Activated naive CD8-positive, alpha-beta T cell treated with anti-CD3 and anti-CD28 coated beads, Interleukin-2, amount 50 U/mL, for 16 hours (primary cell): ENCODE measurements around the gene RAB31.

Source experiments
- DNase-seq: peaks from one replicate; pipeline ENCODE4 v3.0.0-alpha.2; 2020; ENCODE audit warnings: low read depth, low spot score

Gene RAB31

DNA sequence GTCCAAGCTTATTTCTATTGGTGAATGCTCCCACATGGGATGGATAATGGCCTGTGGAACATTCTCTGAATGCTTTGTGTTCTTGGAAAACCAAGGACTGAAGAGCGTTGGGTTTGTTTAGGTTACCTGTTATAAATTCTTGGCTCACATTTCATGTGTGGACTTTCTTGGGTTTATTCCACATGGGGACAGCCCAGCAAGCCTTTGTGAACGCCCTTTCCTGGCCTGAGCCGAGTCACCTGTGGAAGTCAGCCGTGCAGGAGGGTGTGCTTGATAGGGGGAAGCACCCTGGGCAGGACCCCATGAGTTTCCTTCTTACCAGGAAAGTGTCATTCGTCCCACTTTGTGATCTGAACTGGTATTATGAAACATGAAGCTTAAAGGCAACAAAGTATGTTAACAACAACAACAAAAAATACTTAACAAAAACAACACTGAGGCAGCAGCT lies 4.1 kb downstream of the RAB31 start:
- DNase-seq, result no peak

DNA sequence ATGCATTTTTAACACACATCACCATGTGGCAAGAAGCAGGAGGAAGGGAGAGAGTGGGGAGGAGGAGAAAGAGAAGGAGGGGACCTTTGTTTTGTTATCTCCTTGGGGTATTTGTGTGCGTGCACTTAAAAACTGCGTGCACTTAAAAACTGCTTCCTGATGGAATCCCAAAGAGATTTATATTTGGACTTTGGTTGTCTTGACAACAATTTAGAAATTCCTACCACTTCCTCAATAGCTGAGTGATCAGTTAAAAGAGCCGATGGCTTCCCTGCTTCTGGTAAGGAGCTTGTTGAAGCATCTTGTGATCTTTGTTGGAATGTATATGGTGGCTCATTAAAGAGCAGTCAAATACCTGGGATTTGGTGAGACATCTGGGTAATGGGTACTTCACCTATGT lies 4.5 kb downstream of the RAB31 start:
- no peak for DNase-seq

DNA sequence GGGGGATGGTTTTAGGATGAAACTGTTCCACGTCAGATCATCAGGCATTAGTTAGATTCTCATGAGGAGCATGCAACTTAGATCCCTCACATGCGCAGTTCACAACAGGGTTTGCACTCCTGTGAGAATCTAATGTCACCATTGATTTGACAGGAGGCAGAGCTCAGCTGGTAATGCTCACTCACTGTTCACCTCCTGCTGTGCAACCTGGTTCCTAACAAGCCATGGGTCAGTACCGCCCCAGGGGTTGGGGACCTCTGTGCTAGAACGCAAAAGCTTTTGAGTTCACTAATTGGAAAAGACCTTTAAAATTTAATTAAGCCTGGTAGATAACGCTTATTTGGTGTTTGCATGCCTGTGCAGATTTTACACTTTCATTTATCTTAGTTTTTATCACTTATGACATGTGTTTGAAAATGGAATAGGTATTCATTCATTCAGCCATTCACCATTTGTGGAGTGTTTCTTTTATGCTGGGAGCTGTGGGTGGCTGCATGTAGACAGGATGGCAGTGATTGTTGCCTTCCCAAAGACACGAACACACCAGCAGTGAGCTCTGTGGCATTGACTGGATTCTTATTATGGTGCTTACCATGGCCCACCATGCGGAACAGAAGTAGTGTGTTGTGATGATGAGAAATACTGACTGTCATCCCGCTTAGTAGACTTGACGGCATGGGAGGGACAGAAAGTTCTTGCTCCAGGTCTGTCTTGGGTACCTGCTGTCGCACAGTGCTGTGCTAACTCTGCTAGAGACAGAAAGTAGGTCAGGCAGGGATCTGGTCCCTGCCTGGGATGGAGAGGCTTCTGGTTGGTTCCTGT lies 6.4 kb downstream of the RAB31 start:
- no peak for DNase-seq

DNA sequence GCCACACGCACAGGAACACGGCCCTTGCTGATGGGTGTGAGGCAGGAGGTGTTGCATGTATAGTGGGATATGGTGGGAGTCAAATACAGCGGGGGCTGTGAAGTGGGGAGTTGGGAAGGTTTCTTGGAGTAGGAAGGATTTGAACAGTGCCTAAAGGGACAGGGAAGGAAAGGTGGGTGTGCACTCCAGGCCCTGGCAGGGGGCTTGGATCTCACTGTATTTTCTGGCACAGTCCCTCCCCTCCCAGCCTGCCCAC lies 6.9 kb downstream of the RAB31 start:
- no peak for DNase-seq

DNA sequence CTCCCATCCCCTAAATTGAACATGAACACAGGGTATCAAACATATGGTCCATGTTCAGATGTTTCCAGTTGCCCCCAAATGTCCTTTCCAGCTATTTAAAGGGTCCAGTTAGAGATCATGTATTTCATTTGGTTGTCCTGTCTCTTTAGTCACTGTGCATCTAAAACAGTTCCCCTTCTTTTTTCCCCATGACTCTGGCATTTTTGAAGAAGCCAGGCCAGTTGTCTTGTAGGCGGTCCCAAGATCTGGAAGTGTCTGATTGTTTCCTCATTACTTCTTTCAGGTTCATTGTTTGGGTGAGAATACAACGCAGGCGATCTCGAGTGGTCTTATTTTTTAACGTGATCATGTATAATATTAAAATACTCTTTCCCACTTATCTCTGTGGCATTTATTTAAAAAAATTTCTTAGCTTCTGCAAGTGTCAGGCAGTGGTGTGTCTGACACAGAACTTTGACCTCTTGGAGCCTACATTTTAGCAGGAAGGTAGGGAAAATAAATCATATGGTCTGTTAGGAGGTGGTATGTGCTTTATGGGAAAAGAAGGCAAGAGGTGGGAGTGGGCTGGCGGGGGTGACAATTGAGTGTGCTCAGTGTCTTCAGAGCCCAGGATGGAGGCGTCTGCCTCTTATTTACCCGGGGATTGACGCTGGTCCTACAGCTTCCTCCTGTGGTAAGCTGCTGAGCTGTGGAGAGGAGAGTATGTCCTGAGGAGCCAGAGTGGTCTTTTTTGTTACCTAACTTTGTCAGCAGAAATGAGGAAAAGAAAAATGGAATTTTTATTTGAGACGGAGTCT lies 8.1 kb downstream of the RAB31 start:
- no peak for DNase-seq

DNA sequence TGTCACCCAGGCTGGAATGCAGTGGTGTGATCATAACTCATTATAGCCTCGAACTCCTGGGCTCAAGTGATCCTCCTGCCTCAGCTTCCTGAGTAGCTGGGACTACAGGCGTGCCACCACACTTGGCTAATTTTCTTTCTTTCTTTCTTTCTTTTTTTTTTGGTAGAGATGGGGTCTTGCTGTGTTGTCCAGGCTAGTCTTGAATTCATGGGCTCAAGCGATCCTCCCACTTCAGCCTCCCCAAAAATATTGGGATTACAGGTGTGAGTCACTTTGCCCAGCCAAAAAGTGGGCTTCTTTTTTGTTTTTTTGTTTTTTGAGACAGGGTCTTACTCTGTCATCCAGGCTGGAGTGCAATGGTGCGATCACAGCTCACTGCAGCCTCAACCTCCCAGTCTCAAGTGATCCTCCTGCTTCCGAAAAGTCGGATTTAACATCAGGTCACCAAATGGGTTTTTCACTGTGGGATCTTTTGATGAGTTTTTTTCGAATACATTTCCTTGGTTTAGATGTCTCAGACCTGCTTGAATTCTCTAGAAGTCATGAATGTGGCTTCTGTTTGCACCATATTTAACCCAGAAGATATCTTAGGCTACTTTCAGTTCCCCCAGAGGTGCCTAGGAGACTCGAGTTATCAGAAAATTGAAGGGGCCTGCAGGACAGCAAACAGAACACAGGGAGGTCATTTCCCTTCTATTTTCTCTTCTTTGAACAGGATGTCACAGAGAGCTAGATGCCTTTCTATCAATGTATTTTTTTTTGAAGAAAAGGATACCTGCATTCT lies 8.9 kb downstream of the RAB31 start:
- no peak for DNase-seq

DNA sequence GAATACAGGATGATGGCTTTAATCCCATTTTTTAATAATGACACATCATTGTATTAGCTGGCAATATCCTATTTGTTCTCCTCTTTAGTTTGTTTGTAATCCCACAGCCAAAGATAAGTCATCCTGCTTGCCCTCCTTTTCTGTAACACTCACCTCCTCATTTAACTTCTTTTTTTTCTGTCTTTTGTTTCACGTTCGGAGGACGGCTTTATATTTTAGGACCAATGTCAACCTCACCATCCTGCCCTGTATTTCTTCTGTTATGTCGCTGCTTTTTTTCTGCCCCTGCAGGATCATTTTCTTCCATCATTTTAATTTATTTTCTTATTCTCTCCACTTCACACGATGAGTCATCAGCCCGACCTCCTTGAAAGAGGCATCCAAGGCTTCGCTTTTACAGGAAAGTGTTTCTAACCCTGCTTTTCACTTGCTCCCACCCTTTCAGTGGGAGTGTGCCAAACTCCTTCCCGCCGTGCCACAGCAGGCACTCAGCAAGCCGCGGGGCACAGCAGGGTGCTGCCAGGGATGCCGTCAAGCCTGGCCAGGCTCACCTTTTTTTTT lies 11.4 kb downstream of the RAB31 start:
- DNase-seq, result no peak

DNA sequence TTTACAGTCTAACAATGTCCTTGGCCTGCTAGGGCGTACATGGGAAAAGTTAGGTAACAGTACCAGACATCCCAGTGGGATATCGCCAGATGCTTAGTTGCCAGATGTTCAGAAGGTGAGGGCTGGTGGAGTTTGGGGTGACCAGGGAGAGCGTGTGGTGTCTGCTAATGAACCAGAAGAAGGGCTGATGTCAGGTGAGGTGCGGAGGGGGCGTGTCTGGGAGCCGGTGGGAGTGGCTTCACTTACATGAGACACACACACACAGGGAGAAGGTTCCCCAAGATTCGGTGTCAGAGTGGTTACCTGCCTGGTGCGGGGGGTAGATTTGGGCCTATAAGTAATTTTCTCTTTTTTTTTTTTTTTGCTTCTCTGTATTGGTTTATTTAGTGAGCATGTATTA lies 12.2 kb downstream of the RAB31 start:
- DNase-seq, result no peak

DNA sequence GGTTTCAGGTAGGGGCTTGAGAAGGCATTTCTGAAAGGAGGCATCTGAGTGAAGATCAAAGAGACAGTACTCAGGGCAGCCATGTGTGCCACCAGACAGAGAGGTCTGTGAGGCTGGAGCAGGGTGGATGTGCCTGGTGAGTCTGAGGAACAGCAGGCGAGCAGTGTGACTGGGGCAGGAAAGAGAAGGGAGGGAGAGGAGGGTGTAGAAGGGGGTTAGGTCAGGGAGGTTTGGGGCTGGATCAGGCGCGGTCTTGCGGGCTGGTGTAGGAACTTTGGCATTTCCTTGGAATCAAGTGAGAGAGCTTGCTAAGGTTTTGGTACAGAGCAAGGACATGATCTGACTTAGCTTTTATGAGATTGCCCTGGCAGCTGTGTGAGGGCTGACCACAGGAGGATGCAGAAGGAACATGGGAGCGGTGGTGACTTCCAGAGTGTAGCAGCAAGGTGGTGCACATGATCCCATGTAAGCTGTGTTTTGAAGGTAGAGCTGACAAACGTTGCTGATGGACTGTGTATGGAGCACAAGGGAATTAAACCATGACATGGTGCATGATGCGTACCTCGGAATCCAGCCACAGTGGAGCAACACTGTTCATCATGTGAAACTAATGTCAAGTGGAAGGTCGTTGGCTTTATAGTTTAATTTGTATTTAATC lies 13.9 kb downstream of the RAB31 start:
- DNase-seq, result no peak

DNA sequence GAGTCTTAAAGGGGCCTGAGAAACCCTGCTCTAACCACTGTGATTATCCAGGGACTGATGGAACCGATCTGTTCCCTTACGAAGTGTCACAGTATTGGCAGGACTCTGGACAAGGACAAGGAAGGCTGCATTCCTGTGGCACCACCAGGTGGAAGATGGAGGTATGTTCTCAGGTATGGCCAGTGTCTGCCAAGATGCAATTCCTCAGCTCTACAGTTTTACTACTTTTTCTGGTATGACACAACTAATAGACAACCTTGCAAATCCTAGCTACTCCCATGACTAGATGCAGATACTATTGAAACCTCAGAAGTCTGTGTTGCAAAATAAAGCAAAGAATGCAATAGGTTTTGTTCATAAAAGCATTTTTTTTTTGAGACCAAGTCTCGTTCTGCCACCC lies 14.6 kb downstream of the RAB31 start:
- no peak for DNase-seq

DNA sequence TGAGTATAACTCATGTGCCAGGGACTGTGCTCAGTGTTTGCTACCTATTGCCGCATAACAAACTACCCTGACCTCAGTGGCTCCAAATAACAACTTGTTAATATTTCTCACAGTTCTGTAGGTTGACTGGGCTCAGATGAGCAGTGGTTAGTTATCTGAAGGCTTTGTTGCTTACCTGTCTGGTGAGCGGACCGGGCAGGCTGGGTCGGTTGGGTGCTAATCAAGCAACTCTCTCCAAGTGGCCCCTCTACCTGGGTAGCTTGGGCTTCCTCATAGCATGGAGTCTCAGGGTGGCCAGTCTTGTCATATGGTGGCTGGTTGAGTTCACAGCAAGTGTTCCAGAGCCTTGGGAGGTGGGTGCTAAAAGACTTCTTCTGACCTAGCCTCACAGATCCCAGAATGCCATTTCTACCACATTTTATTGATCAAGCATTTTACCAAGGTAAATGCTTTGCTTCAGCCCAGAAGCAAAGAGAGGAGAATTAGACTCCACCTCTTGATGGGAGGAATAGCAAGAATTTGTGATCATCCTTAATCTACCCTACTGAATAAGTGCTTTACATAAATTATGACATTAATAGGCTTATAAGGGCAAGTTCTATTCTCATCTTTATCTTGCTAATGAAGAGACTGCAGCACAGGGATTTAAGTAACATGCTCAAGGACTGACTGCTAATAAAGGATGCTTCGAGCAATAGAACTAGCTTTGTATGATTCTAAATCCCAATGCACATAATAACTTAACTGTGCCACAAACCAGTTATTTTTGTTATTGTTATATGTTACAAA lies 16.9 kb downstream of the RAB31 start:
- no peak for DNase-seq

DNA sequence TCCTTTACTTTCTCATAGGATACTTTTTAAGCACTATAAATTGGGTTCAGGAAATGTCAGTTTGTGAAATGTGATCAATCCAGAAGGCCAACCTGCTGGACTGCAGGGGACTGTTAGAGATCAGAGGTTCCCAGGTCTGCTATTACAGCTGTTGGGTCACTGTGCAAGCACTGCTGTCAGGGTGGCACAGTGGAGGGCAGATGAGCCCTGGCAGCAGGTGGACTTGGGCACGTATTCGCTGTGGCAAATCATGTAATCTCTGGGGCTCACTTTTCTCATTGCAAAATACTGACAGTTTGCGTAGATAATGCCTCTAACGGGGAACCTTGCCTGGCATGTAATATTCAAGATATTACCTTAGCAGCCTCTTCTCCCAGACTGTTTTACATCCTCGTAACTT lies 18.1 kb downstream of the RAB31 start:
- DNase-seq, result no peak

DNA sequence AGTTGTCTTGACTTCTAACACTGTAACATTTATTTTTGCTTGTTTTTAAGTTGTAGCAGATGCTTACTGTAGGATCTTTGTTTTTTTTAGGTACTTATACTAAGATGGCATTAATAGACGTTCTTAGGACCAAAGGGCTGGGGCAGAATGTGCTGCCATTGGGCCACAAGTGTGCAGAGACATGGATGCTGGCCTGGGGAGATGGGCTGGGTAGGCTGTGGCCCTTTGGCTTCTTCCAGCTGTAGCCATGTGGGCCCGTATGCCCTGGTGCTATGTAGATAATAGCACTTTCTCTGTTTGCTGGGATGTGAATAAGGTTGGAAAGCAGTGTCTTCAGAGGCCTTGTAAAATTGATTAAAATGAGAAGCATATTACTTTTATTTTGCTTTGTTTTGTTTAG lies 18.8 kb downstream of the RAB31 start:
- no peak for DNase-seq

DNA sequence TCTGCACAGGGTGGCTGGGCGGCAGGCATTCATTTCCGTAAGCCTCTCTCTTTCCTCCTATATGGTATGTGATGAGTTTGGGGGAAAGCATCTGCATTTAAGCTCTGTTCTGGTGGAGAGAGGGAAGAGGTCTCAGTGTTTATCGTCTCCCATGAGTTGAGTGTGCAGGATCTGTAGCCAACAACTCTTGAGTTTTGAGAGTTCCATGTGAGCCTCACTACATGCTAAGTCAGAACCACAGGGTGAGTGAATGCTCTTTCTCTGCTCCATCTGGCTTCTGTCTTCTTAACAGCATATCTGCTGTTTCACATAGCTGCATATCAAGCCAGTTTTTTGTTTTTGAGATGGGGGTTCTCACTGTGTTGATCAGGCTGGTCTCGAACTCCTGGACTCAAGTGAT lies 22.7 kb downstream of the RAB31 start:
- DNase-seq, result no peak

DNA sequence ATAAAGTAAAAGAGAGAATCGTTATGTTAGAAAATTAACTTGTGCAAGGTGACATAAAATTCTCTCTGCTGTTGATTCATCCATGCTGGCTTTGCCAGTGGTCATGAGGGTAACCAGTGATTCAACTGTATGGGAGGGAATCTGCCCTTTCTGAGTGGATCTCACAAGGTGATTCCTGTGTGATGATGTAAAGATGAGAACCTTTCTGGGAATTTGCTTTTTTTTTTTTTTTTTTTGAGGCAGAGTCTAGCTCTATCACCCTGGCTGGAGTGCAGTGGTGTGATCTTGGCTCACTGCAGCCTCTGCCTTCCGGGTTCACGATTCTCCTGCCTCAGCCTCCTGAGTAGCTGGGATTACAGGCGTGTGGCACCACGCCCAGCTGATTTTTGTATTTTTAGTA lies 23.3 kb downstream of the RAB31 start:
- no peak for DNase-seq

DNA sequence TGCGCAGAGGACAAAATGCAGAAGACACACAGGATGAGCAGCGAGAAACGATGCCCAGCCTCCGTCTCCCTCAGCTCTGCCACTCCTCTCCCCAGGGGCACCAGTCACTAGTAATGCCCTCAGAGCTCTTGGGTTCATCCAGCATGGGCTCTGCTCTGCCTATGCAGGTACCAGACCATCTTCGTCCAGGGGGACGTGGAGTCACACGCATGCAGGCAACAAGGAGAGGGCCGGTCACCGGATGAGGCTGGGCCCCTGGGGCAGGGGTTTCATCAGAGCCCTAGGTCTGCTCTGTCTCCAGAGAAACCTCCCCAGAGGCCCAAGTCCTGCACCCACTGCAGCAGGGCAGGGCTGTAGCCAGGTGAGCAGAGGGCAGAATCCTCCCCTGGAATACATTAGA lies 23.9 kb downstream of the RAB31 start:
- DNase-seq, result no peak

DNA sequence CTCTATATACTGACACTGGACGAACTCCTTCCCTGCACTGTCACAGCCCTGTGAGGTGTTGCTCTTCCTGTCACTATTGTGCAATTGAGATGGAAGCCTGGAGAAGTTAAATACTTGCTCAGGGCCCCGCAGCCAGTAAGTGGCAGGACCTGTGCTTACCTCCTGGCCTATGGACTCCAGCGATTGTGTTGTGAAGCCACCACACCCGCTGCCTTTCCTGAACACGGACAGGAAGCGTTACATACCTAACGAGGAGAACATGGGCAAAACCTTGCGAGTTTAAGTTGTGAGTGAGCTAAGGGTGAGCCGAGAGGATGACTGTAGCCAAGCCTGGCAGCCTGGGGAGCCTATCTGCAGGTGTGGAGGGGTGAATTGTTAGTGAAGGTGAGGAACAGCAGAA lies 26.1 kb downstream of the RAB31 start:
- no peak for DNase-seq

DNA sequence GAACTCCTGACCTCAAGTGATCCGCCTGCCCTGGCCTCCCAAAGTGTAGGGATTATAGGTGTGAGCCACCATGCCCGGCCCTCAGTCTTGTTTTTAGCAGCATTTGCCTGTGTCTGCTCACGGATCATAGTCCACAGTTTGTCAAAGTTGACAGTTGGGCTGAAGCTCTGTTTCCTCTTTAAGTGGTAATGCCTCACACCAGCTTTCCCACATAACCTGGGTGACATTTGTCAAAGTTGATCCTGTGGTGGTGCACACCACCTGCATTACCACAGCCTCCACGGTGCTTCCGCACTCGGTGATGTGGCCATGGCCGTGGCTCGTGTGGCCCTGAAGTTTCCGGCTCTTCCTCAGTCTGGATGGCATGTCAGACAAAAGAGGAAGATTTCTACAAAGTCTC lies 27.1 kb downstream of the RAB31 start:
- DNase-seq, result no peak

DNA sequence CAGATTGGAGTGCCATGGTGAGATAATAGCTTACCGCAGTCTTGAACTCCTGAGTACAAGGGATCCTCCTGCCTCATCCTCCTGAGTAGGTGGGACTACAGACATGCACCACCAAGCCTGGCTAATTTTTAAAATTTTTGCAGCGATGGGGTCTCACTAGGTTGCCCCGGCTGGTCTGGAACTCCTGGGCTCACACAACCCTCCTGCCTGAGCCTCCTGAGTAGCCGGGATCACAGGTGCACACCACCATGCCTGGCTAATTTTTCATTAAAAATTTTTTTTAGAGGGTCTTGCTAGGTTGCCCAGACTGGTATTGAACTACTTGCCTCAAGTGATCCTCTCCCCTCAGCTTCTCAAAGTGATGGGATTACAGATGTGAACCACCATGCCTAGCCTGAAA lies 27.8 kb downstream of the RAB31 start:
- DNase-seq, result no peak

DNA sequence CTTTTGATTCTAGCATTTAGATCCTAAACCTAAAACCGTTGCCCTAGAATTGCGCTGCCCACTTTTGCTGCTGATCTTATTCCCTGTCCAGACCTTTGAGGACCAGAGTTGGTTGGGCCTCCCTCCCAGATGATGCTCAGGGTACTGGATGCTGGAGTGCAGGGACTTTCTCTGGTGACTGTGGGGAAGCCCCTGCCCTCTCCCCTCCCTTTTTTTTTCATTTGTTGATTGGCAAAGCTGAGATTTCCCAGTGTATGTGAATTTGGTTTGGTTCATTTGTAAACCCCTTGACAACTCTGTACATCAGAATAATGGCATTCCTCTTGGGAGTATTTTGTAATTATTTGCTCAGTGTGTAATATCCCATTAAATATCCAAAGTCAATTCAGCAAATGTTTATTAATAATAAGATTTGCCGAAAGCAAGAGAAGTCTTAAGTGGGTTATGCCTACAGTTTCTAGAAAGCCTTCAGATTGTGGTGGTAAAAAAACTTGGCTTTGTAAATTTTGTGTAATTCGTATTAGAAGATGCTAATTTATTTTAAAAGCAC lies 28.3 kb downstream of the RAB31 start:
- DNase-seq, result no peak

DNA sequence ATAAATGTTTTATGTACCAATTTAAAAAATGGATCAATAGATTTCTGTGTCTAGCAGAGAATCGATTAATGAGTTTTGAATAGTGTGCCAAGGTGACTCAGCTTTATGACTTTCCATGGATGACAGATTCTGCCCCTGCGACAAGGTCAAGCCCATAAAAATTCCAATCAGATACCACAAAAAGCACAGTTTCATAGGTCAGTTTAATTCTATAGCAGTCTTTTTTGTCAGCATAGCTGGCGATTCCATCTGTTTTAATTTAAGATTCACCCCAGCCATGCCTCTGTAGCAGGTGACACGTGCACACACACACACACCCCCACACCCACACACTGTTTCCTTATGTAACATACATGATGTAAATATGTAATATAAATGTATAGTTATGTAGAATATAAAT lies 28.9 kb downstream of the RAB31 start:
- no peak for DNase-seq
